Ovary (tissue), 3 donors: Measurements from ENCODE around the gene CDH23.

Source experiments
- CTCF ChIP-seq, 3 donors: fragments of 450-650 bp in 2 of 3; fragments of 200-600 bp in 1 of 3; IDR thresholded peaks; one replicate each; pipeline versions ENCODE4 v1.5.1 to v1.8.0; 2016 to 2022; ENCODE audit warnings: antibody characterized with exemption in 3 of 3, mild to moderate bottlenecking in 1 of 3
- POLR2A ChIP-seq: fragments of 450-650 bp; IDR thresholded peaks from one replicate; pipeline ENCODE4 v1.6.1; 2017; ENCODE audit warnings: antibody characterized with exemption, mild to moderate bottlenecking, moderate library complexity
- donor health status: DM: no; HTN: no; CAD: no.

- TF ChIP-seq CTCF (IDR thresholded peaks at IDR 0.05), result no peak
- TF ChIP-seq POLR2A, result no peak
These were observed 74.3 kb downstream of the CDH23 start for GRCh38 chr10:71471006-71471405.
